AG04450 (cell line): ENCODE data around the gene CD48. TPM values are rescaled to one million over a fixed set of nuclear protein-coding genes. Genes with fewer than 3 reads are reported as not detected.

Source experiments
- CTCF ChIA-PET: fragments of 300-600, 350-600 bp; formaldehyde crosslinking; extraction: SDS; loops from one replicate; lab custom pipeline; 2022; ENCODE audit warnings: antibody characterized with exemption, inconsistent platforms; lab: Charles Lee
- POLR2A ChIA-PET: fragments of 350-600 bp; formaldehyde crosslinking; extraction: SDS; loops from one replicate; lab custom pipeline; 2021; ENCODE audit warnings: antibody characterized with exemption, inconsistent platforms; lab: Yijun Ruan, JAX
- DNase-seq: peaks from one replicate; pipeline ENCODE4 v3.0.0-alpha.2; 2011; ENCODE audit warnings: low read depth, low spot score
- H3K27ac ChIP-seq: one replicate; pipeline ENCODE4 v1.5.1; 2012; ENCODE audit warnings: low read depth, low read length, control low read depth
- H3K27me3 ChIP-seq: one replicate; pipeline ENCODE4 v1.6.0; 2012; ENCODE audit warnings: low read length; ENCODE audit not compliant: control insufficient read depth, insufficient read depth
- H3K4me3 ChIP-seq: 2 replicates; pipeline ENCODE4 v1.5.1; 2011; ENCODE audit warnings: mild to moderate bottlenecking, low read depth, low read length, control low read depth
- H3K9me3 ChIP-seq: 2 replicates; pipeline ENCODE4 v1.5.1; 2012; ENCODE audit warnings: low read length; ENCODE audit not compliant: control insufficient read depth, insufficient read depth
- CTCF ChIP-seq: IDR thresholded peaks from 2 replicates; pipeline ENCODE4 v1.5.1; 2011; ENCODE audit warnings: low read depth, low read length, control low read depth, inconsistent platforms
- polyA plus RNA-seq: library from polyadenylated mRNA; depleted of rRNA; stranded (reverse); fragments of >200 nt; gene quantifications from 2 replicates; pipeline ENCODE4 v1.2.3, GENCODE V29; 2011

CD48 gene
- polyA plus RNA-seq, 1 experiment, result not detected

DNA sequence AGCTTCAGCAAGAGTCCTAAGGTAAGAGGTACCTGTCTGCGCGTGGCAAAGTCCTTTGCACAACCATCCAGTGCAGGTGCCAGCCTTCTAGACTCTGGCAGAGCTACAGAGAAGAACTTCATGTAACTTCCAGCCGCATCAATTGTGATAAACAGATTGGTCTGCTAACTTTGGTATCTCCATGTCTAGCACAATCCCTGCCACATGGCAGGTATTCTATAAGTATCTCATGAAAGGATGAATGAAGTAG is 29.8 kb downstream of the CD48 start:
- DNase-seq, result no peak
- Histone ChIP-seq H3K27ac (no peak overlapping the region), H3K9me3 (no peaks in the 10 kb centered on the region), H3K27me3 (no peaks in the 10 kb centered on the region), H3K4me3 (no peak overlapping the region)
- ChIA-PET CTCF (interaction anchor here (0.7 to 1.1 kb wide), 2 partner anchors 61 to 309 kb away, joined by 4 to 10 read pairs; no protein-coding TSS in a partner anchor), POLR2A (no interaction called here)
- TF ChIP-seq CTCF, result no peak

DNA sequence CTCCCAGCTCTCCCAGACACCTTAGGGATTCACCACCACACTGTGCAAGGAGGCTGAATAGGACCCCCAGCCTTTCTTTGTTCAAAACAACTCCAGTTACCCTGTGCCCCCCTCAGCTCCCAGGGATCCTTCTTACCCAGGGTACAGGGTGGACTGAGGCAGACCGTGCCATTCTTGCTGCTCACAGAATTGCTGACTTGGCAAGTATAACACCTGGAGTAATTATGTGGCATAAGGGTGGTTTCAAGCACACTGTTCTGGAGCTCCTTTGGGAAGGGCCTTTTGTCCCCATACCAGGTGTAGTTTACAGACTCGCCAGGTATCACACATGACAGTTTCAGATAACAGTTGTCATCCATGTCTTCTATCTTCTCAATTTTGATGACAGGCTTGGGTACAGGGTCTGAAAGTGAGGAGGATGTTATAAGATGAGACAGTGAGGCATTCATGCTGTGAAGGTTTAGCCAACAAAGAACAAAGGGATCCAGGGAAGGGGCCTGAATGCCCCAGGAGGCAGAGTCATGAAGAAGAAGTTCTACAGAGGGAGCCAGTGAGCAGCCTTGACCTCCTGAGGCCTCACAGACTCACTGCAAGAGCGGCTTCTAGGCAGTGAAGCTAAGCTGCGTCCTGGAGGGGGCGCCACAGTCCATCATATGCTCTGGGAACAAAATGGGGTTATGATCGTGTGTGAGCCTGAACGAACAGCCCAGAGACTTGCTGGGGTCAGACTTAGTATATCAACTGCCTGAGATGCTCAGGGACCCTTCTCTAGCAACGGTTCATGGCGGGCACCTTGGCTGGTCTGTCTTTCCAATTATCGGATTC is 30.3 kb downstream of the CD48 start:
- ChIA-PET POLR2A (no interaction called here), CTCF (interaction anchor here (1.1 kb wide), 1 partner anchor 309 kb away, joined by 10 read pairs; no protein-coding TSS in a partner anchor)
- Histone ChIP-seq H3K9me3 (no peaks in the 10 kb centered on the region), H3K27ac (no peak overlapping the region), H3K4me3 (no peak overlapping the region), H3K27me3 (no peaks in the 10 kb centered on the region)
- TF ChIP-seq CTCF, result no peak
- no peak for DNase-seq

DNA sequence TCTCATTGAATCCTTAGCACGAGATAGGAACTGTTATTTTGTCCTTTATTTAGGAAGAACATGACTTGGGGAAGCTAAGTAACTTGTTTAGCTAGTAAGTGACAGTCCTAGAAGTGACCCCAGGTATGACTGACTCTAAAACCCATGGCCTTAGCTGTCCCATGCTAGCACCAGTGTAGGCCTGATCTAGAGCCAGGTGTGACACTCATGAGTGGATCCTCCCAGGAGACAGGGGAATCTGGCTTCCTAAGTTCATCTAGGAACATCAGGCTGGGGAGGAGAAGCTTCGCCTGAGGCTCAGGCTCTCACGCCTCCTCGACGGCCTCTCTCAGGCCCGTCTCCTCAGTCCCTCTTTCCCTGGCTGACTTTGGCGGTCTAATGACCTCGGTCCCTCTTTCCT is 31.2 kb downstream of the CD48 start:
- CTCF ChIA-PET, result no interaction called here

DNA sequence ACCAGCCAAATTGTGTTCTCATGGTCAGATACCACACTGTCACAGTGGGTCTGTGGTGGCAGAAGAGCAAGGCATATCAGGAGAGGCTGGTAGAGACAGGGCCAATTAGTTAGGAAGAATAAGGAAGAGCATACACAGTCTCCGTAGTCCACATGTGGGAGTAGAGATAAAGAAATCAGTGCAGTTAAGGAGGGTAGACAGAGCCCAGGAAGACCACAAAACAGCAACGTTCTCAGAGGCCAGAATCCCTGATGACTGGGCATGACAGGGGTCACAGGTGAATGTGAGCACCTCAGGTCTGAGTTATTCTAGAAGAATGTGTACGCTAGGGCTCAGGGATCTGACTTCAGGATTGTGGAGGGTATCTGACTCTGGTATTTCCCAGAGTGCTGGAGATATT is 31.7 kb downstream of the CD48 start:
- Histone ChIP-seq H3K4me3 (no peak overlapping the region), H3K9me3 (no peaks in the 10 kb centered on the region), H3K27me3 (no peaks in the 10 kb centered on the region), H3K27ac (no peak overlapping the region)
- POLR2A ChIA-PET, result no interaction called here
- CTCF ChIA-PET, result no interaction called here
- no peak for TF ChIP-seq CTCF
- DNase-seq, result no peak

More for the DNA sequence above, 31.2 kb downstream of the CD48 start:
- Histone ChIP-seq H3K27ac (no peak overlapping the region), H3K4me3 (no peak overlapping the region), H3K27me3 (no peaks in the 10 kb centered on the region), H3K9me3 (no peaks in the 10 kb centered on the region)
- POLR2A ChIA-PET, result no interaction called here
- TF ChIP-seq CTCF, result no peak
- no peak for DNase-seq

DNA sequence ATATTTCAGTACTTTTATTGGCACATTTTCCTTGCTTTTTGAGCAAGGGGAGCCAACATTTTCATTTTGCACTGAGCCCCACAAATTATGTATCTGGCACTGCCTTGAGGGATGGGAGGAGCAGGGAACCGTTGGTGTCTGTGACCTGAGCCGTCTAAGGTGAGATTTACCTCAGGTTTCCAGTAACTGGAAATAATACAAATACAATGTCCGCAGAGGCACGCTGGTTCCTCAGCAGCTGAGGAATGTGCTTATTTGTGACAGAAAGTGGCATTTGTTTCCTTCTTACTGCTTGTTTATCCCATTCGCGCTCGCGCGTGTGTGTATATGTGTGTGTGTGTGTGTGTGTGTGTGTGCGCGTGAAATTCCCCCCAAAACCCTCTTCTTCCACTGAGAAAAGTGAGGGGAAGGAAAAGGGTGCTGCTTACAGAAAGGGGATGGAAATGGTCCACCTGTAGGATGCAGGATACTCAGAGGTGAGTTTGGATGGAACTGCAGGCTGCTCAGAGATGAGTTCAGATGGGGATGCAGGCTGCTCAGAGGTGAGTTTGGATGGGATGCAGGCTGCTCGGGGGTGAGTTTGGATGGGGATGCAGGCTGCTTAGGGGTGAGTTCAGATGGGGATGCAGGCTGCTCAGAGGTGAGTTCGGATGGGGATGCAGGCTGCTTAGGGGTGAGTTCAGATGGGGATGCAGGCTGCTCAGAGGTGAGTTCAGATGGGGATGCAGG is 34.6 kb downstream of the CD48 start:
- POLR2A ChIA-PET, result no interaction called here
- no peak for DNase-seq
- H3K27me3 ChIP-seq, result no peaks in the 10 kb centered on the region
- no peaks in the 10 kb centered on the region for H3K9me3 ChIP-seq
- CTCF ChIA-PET, result no interaction called here
- no peak overlapping the region for H3K27ac ChIP-seq
- no peak overlapping the region for H3K4me3 ChIP-seq
- TF ChIP-seq CTCF, result no peak
